GM11168 (cell line): Measurements from ENCODE around the gene C1QL1.

Experiments used
- in situ Hi-C: fragments of 300-500 bp; cut with MboI; formaldehyde crosslinking; loops from one replicate; pipeline ENCODE4 v1.12.0; 2022; ENCODE audit warnings: low sequenced_read_pairs; ENCODE audit not compliant: unreplicated experiment

Gene C1QL1

DNA sequence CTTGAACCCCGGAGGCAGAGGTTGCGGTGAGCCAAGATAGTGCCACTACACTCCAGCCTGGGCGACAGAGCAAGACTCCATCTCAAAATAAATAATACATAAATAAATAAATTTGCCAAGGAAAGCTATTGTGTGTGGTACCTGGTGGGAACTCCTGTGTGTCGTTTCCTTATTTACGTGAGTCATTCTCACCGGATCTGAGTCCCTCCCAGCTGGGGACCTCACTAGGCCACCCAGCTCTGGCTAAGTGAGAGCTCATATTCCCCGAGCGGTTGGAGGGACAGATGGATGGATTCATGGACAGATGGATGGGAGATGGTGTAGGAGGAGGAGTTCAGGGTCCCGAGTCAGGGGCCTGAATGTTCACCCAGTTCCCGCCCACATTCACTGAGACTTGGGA is 22.9 kb upstream of the C1QL1 start:
- in situ Hi-C loops = no loop called here

DNA sequence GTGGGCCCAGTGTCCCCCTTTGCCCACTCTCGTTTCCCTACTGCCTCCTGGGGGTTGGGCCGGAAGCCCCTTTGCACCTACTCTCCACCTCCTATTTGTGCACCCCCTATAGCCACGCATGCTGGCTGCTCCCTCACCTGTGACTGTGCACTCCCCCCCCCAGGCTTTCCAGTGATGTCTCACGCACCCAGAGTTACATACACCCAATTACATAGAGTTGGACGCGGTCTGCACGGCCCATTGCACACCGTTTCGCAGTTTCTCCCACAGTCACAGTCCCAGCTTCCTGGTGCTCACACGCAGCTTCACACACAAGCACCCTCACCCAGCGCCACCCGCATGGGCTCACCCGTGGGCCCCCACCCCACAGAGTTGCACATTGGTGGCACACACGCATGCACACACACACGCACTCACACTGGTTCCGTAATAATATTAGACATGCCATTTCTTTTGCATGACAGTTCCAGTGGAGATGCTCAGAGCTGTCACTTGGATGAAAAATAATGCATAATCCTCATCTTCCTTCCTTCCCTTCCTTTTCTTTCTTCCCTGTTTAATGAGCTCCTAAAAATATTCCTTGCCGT is 21.5 kb upstream of the C1QL1 start:
- in situ Hi-C loops = no loop called here

DNA sequence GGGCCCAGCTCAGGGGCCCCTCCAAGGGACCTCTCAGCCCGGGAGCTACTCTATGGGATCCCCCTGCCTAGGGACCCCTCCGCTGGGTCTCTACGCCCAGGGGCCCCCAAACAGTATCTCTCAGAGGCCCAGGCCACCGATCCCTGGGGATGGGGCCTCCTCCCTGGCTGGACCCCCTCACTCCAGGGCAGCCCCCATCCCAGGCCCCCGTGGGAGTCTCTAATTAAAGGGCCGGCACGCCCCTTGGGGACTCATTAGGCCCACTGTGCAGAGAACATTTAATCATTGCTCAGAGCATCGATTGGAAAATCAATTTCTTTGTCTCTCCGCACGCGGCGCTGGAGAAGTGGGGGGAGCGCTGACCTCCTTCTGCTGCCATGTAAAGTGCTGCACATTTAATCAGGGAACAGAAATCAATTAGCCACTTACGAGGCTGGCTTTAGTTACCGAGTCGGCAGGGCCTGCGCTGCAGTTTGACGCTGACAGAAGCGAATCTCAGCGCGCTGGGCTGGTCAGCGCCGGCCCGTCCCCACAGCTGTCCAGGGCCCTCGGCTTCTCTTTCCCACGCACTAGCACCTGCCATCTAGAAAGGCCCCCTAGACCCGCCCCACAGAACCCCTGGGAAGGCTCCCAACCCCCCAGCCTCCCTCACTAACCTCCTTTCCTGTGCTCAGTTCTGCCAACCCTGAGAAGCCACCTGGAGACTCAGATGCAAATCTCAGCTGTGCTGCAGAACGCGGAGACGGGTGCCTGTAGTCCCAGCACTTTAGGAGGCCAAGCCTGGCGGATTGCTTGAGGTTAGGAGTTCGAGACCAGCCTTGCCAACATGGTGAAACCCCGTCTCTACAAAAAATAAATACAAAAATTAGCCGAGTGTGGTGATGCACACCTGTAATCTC is 20.2 kb upstream of the C1QL1 start:
- in situ Hi-C loops = no loop called here

- in situ Hi-C loops = no loop called here
These were observed 15.5 kb upstream of the C1QL1 start for GRCh38 chr17:44983563-44983962.

DNA sequence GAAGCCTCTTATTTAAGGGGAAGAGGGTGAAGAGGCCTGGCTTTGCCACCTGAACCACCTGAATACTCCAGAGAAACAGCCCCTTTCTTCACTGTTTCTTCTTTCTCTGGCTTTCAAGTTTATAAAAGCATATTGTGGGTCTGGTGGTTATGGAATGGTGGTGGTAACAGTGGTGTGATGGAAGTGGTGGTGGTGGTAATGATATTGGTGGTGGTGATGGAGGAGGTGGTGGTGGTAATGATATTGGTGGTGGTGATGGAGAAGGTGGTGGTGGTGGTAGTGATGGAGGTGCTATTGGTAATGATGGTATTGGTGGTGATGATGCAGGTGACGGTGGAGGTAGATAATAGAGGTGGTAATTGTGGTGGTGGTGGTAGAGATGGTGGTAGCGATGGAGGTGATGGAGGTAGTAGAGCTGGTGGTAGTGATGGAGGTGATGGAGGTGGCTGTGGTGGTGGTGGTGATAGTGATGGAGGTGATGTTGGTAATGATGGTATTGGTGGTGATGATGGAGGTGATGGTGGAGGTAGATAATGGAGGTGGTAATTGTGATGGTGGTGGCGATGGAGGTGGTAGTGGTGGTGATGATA is 14.1 kb upstream of the C1QL1 start:
- in situ Hi-C loops = no loop called here

- in situ Hi-C loops = no loop called here
These were observed 13.3 kb upstream of the C1QL1 start for GRCh38 chr17:44981221-44981968.

DNA sequence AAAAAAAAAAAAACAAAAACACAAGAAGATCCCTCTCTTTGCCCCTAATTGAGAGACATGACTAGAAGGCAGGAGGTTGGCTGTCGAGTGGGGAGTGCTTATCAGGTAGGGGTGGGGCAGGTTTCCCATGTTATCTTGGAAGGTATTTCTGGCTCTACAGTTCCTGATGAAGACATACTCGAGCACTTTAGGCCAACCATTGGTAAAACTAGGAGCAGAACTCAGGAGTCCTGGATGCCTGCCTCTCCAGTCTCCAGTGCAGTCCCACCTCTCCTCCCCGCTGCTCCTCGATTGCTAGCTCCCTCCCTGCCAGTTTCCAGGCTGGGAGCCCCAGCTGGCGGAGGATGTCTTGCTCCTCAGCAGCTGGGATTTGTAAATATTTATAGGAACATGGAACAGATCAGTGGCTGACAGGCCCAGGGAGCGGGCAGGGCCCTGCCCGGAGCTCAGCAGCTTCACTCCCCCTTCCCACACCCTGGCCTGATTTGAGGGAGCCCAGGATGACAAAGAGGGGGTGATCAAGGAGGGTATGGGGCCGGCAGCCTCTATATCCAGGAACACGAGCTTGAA is 11.4 kb upstream of the C1QL1 start:
- in situ Hi-C loops = no loop called here

GRCh38 chr17:44978807-44979206 is 10.7 kb upstream of the C1QL1 start:
- in situ Hi-C loops = no loop called here

GRCh38 chr17:44977814-44978550 is 9.9 kb upstream of the C1QL1 start:
- in situ Hi-C loops = no loop called here

DNA sequence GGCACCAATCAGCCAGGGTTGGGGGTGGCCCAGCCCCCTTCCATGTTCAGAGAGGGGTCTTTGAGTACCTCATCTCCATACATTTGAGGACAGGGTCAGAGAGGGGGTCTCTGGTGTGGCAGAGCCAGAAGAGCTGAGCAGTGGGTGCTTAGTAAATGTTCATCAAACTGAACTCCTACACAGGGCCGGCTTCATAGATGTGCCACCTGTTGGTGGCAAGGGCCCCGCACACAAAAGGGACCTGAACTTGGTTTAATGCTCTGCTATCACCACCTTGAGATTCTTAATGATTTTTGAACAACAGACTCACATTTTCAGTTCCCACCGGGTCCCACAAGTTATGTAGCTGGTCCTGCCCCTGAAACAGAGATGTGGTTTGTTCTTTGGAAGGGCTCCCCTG is 9.0 kb upstream of the C1QL1 start:
- in situ Hi-C loops = no loop called here

DNA sequence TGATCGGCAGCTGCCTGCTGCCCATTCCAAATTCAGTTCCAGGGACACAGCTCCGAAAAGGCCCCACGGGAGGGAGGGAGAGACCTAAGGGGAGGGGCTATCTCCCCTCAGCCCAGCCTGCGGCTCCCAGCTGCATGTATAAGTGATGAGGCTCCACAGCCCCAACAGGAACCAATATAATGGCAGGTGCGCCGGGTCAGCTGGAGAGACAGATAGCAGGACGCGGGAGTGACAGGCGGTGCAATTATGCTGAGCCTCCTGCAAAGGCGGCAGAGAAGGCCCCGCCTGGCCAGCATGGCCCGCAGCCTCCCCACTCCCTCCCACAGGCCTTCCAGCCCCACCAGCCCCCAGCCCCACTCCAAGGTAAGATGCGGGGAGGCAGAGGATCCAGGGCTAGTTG is 8.1 kb upstream of the C1QL1 start:
- in situ Hi-C loops = no loop called here

- in situ Hi-C loops = no loop called here
These were observed 4.8 kb upstream of the C1QL1 start for GRCh38 chr17:44972953-44973352.

DNA sequence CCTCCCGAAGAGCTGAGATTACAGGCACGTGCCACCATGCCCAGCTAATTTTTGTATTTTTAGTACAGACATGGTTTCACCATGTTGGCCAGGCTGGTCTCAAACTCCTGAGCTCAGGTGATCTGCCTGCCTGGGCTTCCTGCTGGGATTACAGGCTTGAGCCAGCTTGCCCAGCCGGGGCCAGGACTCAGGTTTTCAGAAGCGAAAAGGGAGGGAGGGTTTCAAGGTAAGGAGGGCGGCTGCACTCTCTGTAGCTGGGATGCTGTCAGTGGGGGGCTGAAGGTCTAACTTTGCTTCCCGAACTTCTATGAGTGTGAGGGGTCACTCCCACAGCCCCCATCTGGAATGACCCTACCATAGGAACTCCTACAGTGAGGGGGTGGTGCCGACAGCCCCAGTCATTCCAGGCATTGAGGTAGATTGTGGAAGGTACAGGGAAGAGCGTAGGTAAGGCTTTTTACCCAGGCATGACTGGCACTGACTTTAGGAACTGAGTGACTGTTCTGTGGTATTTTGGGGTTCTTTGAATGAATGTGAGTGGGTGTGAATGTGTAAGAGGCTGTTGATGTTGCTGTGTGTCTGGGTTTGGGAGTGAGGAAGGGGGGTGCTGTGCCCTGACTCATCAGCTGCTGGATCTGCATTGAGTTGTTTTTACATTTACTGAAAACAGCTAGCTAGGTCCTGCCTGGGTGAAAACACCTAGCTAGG is 3.8 kb upstream of the C1QL1 start:
- in situ Hi-C loops = no loop called here

DNA sequence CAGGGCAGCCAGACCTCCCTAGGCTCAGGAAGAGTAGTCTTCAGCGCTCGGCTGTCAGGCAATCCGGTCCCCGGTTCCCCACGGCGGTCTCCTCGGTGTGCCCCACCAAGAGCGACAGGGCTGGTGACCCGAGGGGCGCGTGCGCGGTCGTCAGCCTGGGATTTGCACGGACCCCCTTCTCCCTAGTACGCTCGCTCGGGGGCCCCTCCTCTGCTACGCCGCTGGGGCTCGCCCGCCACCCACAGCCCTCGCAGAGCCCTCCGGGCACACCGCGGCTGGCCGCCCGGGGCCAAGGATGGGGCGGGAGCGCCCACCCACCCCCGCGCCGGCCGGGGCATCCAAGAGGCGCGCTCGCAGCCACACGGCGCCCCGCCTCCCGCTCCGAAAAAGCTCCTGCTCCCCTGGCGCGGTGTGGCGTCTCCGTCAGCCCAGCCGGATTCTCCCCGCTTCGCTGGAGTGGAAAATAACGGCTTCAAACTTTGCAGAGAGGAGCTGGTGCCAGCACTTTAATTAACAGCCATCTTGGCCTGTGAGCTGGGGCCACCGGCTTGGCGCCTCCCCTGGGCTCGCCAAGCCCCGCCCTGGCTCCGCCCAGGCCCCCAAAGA is 2.1 kb upstream of the C1QL1 start:
- in situ Hi-C loops = no loop called here

GRCh38 chr17:44969144-44969780 is 1.2 kb upstream of the C1QL1 start:
- in situ Hi-C loops = no loop called here

DNA sequence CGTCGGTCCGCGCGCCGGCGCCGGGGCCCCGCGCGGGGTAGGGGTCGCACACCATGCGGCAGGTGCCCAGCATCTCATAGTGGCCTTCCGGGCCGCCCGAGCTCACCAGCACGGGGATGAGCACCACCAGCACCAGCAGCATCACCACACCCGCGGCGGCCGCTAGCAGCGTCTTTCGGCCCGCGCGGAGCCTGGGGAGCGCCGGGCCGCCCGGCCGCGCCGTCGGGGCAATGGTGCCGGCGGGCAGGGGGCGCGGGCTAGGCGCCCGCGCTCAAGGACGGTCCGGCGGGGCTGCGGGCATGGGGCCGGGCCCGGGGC is 237 bp downstream of the C1QL1 start:
- in situ Hi-C loops = no loop called here

DNA sequence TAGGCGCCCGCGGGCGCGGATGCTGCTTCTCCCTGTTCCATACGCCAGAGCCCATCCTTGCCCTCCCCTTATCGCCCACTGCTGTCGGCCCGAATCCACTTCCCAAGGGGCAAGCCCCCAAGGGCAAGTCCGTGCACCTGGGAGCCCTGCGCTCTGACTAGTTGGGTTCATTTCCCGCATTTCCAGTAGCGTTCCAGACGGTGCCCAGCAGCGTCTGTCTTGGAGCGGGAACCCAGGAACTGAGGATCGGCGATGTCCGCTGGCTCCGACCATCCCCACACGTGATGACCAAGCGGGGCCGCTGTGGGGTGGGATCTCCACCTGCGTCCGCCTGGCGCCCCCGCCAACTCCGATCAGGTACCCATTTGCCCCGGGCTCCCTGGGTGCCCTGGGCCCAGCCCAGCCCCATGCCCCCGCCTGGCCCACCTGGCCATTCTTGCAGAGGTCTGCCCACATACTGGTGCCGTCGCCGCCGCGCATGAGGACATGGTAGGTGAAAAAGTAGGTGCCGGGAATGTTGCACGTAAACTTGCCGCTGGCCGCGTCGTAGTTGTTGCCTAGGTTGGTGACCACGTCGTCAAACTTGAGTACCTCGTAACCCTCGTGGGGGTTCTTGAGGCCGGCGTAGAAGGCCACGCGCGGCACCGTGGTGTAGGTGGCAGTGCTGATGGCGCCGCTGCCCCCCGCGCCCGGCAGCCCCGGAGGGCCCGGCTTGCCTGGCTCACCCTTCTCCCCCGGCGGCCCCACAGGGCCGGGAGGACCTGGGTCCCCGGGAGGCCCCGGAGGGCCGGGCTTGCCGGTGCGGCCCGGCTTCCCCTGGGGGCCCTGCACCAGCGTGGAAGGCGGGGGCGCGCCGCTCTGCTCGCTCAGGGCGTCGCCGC is 837 bp downstream of the C1QL1 start:
- in situ Hi-C loops = no loop called here
